ENCODE data around the gene GALNTL6.
"Not testable (repeated sequence)": the region's sequence is repeated elsewhere in the genome, so short reads cannot be mapped to it uniquely, and the experiment has no call there.

GALNTL6 gene

GRCh38 chr4:173008436-173008835, 1195.2 kb downstream of the GALNTL6 start:
- peaks cover 7% of the 10 kb centered on the region for H3K27me3 Mint-ChIP-seq (ENCODE audit: low read depth)
- H3K4me1 Mint-ChIP-seq (ENCODE audit: low read depth), result no peaks in the 10 kb centered on the region
- no peak overlapping the region for H3K4me3 Mint-ChIP-seq
- H3K9me3 Mint-ChIP-seq, result no peaks in the 10 kb centered on the region
- H3K36me3 Mint-ChIP-seq (ENCODE audit: low read depth), result no peaks in the 10 kb centered on the region
- H3K27ac Mint-ChIP-seq, result no peak overlapping the region

GRCh38 chr4:173009129-173009823, 1196.1 kb downstream of the GALNTL6 start:
- no peak overlapping the region for H3K4me3 Mint-ChIP-seq
- no peaks in the 10 kb centered on the region for H3K36me3 Mint-ChIP-seq (ENCODE audit: low read depth)
- no peak overlapping the region for H3K27ac Mint-ChIP-seq
- H3K27me3 Mint-ChIP-seq (ENCODE audit: low read depth), result peaks cover 7% of the 10 kb centered on the region
- H3K9me3 Mint-ChIP-seq, result no peaks in the 10 kb centered on the region
- no peaks in the 10 kb centered on the region for H3K4me1 Mint-ChIP-seq (ENCODE audit: low read depth)

GRCh38 chr4:173012608-173013007, 1199.4 kb downstream of the GALNTL6 start:
- Mint-ChIP-seq H3K27ac (no peak overlapping the region), H3K27me3 (ENCODE audit: low read depth) (peaks cover 3% of the 10 kb centered on the region), H3K9me3 (no peaks in the 10 kb centered on the region), H3K4me1 (ENCODE audit: low read depth) (no peaks in the 10 kb centered on the region), H3K4me3 (no peak overlapping the region), H3K36me3 (ENCODE audit: low read depth) (no peaks in the 10 kb centered on the region)

DNA sequence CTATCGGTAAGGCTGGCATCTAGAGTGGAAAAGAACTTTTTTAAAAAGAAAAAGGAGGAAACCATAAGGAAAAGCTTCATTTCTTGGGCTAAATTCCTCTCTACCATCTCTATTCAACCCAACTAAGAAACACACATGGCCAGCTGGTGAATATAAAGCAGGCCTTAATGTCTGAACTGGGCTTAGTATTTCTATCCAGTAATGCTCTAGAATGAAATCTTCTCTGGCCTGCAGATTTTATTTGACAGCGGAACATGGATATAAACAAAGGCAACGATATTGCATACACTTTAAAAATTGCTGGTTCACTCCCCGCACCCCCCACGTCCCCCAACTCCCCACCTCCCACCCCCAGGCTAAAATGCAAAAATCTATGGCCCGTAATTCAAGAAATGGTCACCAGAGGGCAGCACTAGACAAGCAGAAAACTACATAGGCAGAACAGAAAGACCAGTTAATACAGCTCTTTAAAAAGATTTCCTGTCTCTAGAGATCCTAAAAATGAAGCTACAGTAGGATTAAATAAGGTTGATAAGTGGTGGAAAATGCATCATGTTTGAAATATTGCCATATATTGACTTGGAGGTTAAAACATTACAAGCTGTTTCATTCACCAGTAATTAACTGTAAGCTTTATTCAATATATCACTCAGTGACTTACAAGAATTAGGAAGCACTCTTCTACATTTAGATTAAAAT, 1200.2 kb downstream of the GALNTL6 start:
- no peak overlapping the region for H3K27ac Mint-ChIP-seq
- no peaks in the 10 kb centered on the region for H3K9me3 Mint-ChIP-seq
- no peaks in the 10 kb centered on the region for H3K36me3 Mint-ChIP-seq (ENCODE audit: low read depth)
- no peak overlapping the region for H3K4me3 Mint-ChIP-seq
- no peaks in the 10 kb centered on the region for H3K4me1 Mint-ChIP-seq (ENCODE audit: low read depth)
- H3K27me3 Mint-ChIP-seq (ENCODE audit: low read depth), result peaks cover 3% of the 10 kb centered on the region

GRCh38 chr4:173014113-173014558, 1200.9 kb downstream of the GALNTL6 start:
- Mint-ChIP-seq H3K27ac (no peak overlapping the region), H3K36me3 (ENCODE audit: low read depth) (no peaks in the 10 kb centered on the region), H3K4me3 (no peak overlapping the region), H3K9me3 (no peaks in the 10 kb centered on the region), H3K27me3 (ENCODE audit: low read depth) (peaks cover 3% of the 10 kb centered on the region), H3K4me1 (ENCODE audit: low read depth) (no peaks in the 10 kb centered on the region)

DNA sequence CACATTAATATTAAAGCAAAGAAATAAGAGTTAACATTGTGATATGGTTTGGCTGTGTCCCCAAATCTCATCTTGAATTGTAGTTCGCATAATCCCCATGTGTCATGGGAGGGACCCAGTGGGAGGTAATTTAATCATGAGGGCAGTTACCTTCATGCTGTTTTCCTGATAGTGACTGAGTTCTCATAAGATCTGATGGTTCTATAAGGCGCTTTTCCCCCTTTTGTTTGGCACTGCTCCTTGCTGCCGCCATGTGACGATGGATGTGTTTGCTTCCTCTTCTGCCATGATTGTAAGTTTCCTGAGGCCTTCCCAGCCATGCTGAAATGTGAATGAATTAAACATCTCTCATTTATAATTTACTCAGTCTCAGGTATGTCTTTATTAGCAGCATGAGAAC, 1201.6 kb downstream of the GALNTL6 start:
- Mint-ChIP-seq H3K36me3 (ENCODE audit: low read depth) (no peaks in the 10 kb centered on the region), H3K4me3 (no peak overlapping the region), H3K4me1 (ENCODE audit: low read depth) (no peaks in the 10 kb centered on the region), H3K27me3 (ENCODE audit: low read depth) (peaks cover 3% of the 10 kb centered on the region), H3K9me3 (no peaks in the 10 kb centered on the region), H3K27ac (no peak overlapping the region)

DNA sequence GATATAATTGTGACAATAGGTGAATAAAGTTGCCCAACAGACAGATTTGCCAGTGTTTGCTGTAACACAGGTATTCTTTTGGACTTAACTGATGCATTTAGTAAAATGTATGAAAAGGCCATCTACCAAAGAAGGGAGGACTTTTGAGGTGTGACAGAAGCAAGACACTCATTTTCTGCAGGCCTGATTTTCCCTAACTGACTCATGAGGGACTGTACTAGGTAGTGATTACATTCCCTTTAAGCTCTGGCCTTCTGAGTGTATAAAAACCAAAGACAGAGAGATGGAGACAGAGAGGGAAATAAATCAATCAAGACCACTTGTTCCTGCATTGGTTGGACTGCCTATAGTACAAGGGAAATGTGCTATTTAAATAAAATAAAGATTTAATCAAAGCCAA, 1204.6 kb downstream of the GALNTL6 start:
- no peak overlapping the region for H3K4me3 Mint-ChIP-seq
- H3K4me1 Mint-ChIP-seq (ENCODE audit: low read depth), result no peaks in the 10 kb centered on the region
- no peaks in the 10 kb centered on the region for H3K27me3 Mint-ChIP-seq (ENCODE audit: low read depth)
- H3K27ac Mint-ChIP-seq, result no peak overlapping the region
- no peaks in the 10 kb centered on the region for H3K9me3 Mint-ChIP-seq
- no peaks in the 10 kb centered on the region for H3K36me3 Mint-ChIP-seq (ENCODE audit: low read depth)

DNA sequence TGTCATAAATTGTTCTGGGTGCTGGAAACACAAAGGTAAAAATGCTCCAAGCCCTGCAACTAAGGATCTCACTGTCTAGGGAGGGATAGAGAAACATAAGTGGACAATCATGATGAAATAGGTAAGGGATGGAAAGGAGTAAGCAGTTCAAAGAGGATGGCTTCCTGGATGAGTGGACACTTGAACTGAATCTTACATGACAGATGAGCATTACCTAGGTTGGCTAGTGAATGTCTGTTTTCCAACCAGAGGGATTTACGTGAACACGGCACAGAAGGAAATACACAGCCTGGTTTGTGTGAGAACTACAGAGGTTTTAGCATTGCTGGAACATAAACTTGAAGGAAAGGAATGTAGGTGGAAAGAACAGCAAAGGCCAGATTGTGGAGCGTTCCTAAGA, 1205.2 kb downstream of the GALNTL6 start:
- Mint-ChIP-seq H3K36me3 (ENCODE audit: low read depth) (no peaks in the 10 kb centered on the region), H3K27me3 (ENCODE audit: low read depth) (no peaks in the 10 kb centered on the region), H3K4me3 (no peak overlapping the region), H3K4me1 (ENCODE audit: low read depth) (no peaks in the 10 kb centered on the region), H3K9me3 (no peaks in the 10 kb centered on the region), H3K27ac (no peak overlapping the region)

GRCh38 chr4:173019664-173020063, 1206.5 kb downstream of the GALNTL6 start:
- H3K4me1 Mint-ChIP-seq (ENCODE audit: low read depth), result no peaks in the 10 kb centered on the region
- H3K36me3 Mint-ChIP-seq (ENCODE audit: low read depth), result no peaks in the 10 kb centered on the region

DNA sequence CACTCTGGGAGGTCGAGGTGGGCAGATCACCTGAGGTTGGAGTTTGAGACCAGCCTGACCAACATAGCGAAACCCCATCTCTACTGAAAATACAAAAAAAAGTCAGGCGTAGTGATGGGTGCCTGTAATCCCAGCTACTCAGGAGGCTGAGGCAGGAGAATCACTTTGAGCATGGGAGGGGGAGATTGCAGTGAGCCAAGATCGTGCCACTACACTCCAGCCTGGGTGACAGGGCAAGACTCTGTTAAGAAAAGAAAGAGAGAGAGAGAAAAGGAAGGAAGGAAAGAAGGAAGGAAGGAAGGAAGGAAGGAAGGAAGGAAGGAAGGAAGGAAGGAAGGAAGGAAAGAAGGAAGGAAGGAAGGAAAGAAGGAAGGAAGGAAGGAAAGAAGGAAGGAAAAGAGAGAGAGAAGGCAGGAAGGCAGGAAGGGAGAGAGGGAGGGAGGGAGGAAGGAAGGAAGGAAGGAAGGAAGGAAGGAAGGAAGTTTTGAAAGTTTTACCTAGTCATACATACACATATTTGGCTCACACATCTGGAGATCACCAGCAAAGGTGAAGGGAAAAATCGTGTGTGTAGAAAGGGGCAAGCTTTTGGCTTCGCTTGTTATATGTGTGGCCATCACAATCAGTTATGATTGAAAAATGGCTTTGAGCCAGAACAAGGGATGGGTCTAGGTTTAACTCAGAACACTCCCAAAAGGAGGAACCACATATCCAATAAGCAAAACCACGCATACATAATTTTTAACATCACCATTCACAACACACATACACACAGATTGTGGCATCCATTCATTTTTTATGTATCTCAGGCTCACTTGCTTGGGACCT, 1208.8 kb downstream of the GALNTL6 start:
- H3K4me3 Mint-ChIP-seq; H3K27me3 Mint-ChIP-seq (ENCODE audit: low read depth); H3K4me1 Mint-ChIP-seq (ENCODE audit: low read depth); H3K9me3 Mint-ChIP-seq; H3K36me3 Mint-ChIP-seq (ENCODE audit: low read depth); H3K27ac Mint-ChIP-seq: not testable (repeated sequence)

More at GRCh38 chr4:173019664-173020063, 1206.5 kb downstream of the GALNTL6 start:
- Mint-ChIP-seq H3K27ac (no peak overlapping the region), H3K27me3 (ENCODE audit: low read depth) (no peaks in the 10 kb centered on the region), H3K9me3 (no peaks in the 10 kb centered on the region), H3K4me3 (no peak overlapping the region)

GRCh38 chr4:173024203-173024602, 1211.0 kb downstream of the GALNTL6 start:
- Mint-ChIP-seq H3K27ac (no peak overlapping the region), H3K36me3 (ENCODE audit: low read depth) (no peaks in the 10 kb centered on the region), H3K4me1 (ENCODE audit: low read depth) (no peaks in the 10 kb centered on the region), H3K4me3 (no peak overlapping the region), H3K9me3 (no peaks in the 10 kb centered on the region), H3K27me3 (ENCODE audit: low read depth) (peaks cover 5% of the 10 kb centered on the region)

DNA sequence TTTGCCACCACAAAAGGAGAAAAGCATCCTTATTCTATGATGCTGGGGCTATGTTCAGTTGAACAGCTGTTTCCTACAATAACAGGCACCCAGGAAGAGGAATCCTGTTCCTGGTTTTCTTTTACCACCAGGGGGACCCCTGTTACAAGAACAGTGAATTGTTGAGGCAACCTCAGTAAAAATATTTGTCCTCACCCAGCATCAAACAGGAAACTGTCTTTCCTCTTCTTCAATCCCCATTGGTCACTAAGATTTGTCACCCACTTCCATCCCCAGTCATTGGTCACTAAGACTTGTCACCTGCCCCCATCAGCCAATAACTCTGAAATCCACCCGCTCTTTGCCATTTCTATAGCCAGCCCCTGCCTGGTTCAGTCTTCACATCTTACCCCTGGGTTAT, 1211.9 kb downstream of the GALNTL6 start:
- Mint-ChIP-seq H3K27ac (no peak overlapping the region), H3K4me3 (no peak overlapping the region), H3K27me3 (ENCODE audit: low read depth) (peaks cover 5% of the 10 kb centered on the region), H3K36me3 (ENCODE audit: low read depth) (no peaks in the 10 kb centered on the region), H3K4me1 (ENCODE audit: low read depth) (no peaks in the 10 kb centered on the region), H3K9me3 (no peaks in the 10 kb centered on the region)

DNA sequence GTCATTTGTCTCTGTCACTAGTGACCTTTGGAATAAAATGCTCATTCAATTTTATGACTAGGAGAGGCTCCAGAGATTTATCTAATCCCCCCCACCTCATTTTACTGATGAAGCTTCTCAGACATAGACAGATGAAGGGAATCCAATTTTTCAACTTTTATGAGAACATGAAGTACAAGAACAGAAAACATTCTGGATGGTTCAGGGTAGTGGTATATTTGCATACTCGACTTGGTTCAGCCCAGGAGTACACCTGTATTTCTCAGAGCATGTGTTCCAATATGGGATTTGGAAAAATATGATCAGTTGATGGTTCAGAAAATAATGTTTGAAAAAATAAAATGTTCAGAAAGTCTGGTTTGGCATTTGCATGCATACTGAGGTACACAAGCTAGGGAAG, 1224.0 kb downstream of the GALNTL6 start:
- Mint-ChIP-seq H3K36me3 (ENCODE audit: low read depth) (no peaks in the 10 kb centered on the region), H3K4me1 (ENCODE audit: low read depth) (no peaks in the 10 kb centered on the region), H3K9me3 (no peaks in the 10 kb centered on the region), H3K27me3 (ENCODE audit: low read depth) (peaks cover 5% of the 10 kb centered on the region), H3K4me3 (no peak overlapping the region), H3K27ac (no peak overlapping the region)

DNA sequence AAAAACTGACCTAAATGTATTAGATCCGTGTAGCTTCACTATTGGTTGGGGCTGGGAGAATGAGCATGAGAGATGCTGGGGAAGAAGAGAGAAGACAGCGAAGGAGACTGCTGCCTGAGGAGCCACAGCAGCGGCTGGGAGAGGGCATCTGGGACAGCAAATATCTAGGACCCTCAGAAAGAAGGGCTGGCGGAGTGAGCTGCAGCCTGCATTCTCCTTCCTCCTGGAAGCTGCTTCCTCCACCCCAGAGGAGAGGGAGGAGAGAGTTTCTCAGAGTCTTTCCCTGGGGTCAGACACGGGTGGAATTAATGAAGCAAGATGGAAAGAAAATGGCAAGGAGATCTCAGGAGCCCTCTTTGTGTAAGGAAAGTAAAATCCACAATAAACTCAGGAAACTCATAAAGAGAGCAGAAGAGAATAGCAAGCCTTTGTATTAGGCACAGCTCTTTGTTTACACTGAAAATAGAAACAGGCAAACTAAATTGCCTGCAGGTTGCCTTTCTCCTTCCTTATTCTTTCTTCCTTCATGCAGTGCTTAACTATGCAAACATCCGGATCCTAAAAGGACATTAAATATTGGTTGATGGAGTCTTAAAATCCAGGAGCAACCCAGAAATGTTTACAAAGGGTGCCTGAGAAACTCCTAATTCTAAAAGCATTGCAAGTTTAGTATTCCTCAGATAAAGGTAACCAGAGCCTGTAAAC, 1225.1 kb downstream of the GALNTL6 start:
- peaks cover 5% of the 10 kb centered on the region for H3K27me3 Mint-ChIP-seq (ENCODE audit: low read depth)
- H3K4me1 Mint-ChIP-seq (ENCODE audit: low read depth), result no peaks in the 10 kb centered on the region
- H3K4me3 Mint-ChIP-seq, result no peak overlapping the region
- H3K36me3 Mint-ChIP-seq (ENCODE audit: low read depth), result no peaks in the 10 kb centered on the region
- no peaks in the 10 kb centered on the region for H3K9me3 Mint-ChIP-seq
- no peak overlapping the region for H3K27ac Mint-ChIP-seq
